Caco-2 (cell line): ENCODE data around the gene C4BPB. TPM values are rescaled to one million over a fixed set of nuclear protein-coding genes. Genes with fewer than 3 reads are reported as not detected.

ENCODE experiments used
- BruUV-seq: library from RNA; stranded (reverse); fragments of 400-500 nt; replicated peaks from 2 replicates; lab custom pipeline; 2021; lab: Mats Ljungman, UMichigan
- CTCF ChIA-PET: fragments of 300-600 bp; sonication (Branson Sonifier 250); formaldehyde crosslinking; loops from one replicate; lab custom pipeline; 2022; ENCODE audit warnings: antibody characterized with exemption; lab: Charles Lee
- POLR2A ChIA-PET: fragments of 300-600 bp; sonication (Branson Sonifier 250); formaldehyde crosslinking; loops from one replicate; lab custom pipeline; 2022; ENCODE audit warnings: antibody characterized with exemption; lab: Charles Lee
- DNase-seq, 2 experiments: peaks; one replicate each; pipeline versions ENCODE4 v3.0.0 to v3.0.0-alpha.2; 2020 to 2022
- H3K27me3 ChIP-seq: replicated peaks from 2 replicates; pipeline ENCODE4 v1.6.0; 2011; ENCODE audit warnings: low read length; ENCODE audit not compliant: control insufficient read depth, insufficient read depth
- H3K36me3 ChIP-seq: 2 replicates; pipeline ENCODE4 v1.5.1; 2011; ENCODE audit warnings: low read length; ENCODE audit not compliant: control insufficient read depth, insufficient read depth
- H3K4me1 ChIP-seq: fragments of 250-450 bp; sonication (Bioruptor Pico); 2 replicates; pipeline ENCODE4 v1.5.1; 2020; ENCODE audit warnings: mild to moderate bottlenecking
- H3K4me3 ChIP-seq: 2 replicates; pipeline ENCODE4 v1.5.1; 2011; ENCODE audit warnings: low read depth, mild to moderate bottlenecking, control low read depth, low read length
- H3K9me3 ChIP-seq: fragments of 250-450 bp; sonication (Bioruptor Pico); 2 replicates; pipeline ENCODE4 v1.5.1; 2020; ENCODE audit warnings: mild to moderate bottlenecking, moderate library complexity
- H3K27ac Mint-ChIP-seq: one replicate; pipeline ENCODE4 v1.8.0; 2022; ENCODE audit warnings: mixed read lengths; ENCODE audit not compliant: unreplicated experiment
- H3K27me3 Mint-ChIP-seq: one replicate; pipeline ENCODE4 v1.8.0; 2022; ENCODE audit warnings: mixed read lengths; ENCODE audit not compliant: insufficient read depth, unreplicated experiment
- H3K36me3 Mint-ChIP-seq: one replicate; pipeline ENCODE4 v1.8.0; 2022; ENCODE audit warnings: mild to moderate bottlenecking, mixed read lengths; ENCODE audit not compliant: insufficient read depth, unreplicated experiment
- H3K4me1 Mint-ChIP-seq: one replicate; pipeline ENCODE4 v1.8.0; 2022; ENCODE audit warnings: low read depth, mixed read lengths; ENCODE audit not compliant: unreplicated experiment
- H3K4me3 Mint-ChIP-seq: one replicate; pipeline ENCODE4 v1.8.0; 2022; ENCODE audit warnings: mild to moderate bottlenecking, moderate library complexity, mixed read lengths; ENCODE audit not compliant: unreplicated experiment
- H3K9me3 Mint-ChIP-seq: one replicate; pipeline ENCODE4 v1.8.0; 2022; ENCODE audit warnings: mixed read lengths; ENCODE audit not compliant: unreplicated experiment
- intact Hi-C: fragments of 100-400 bp; cut with micrococcal nuclease; formaldehyde crosslinking; loops from one replicate; pipeline ENCODE4 v1.10.0; 2022; ENCODE audit not compliant: unreplicated experiment
- total RNA-seq: library from RNA; stranded (reverse); gene quantifications from 2 replicates; pipeline ENCODE4 v1.2.3, GENCODE V29; 2022
- TF ChIP-seq, protein P1 (sequence below), 2 experiments: fragments of 200-600 bp in 1 of 2; IDR thresholded peaks; 1 replicate in 1 of 2; 2 replicates in 1 of 2; pipeline versions ENCODE4 v1.5.1 to v1.8.0; 2011 to 2022; ENCODE audit warnings: antibody characterized with exemption in 1 of 2, control low read depth in 1 of 2, inconsistent platforms in 1 of 2, low read depth in 1 of 2, low read length in 1 of 2, mild to moderate bottlenecking in 1 of 2, moderate library complexity in 1 of 2; ENCODE audit not compliant: insufficient read depth in 1 of 2, severe bottlenecking in 1 of 2, unreplicated experiment in 1 of 2

Gene C4BPB
- total RNA-seq, 1 experiment from 2014 or later = 99.8 TPM

- no peaks in the 10 kb centered on the region for H3K9me3 ChIP-seq
- no TSS peak for BruUV-seq
- H3K36me3 Mint-ChIP-seq = peaks cover 46% of the 10 kb centered on the region
- H3K4me1 ChIP-seq = peaks cover 40% of the 10 kb centered on the region
- no peak overlapping the region for H3K4me3 Mint-ChIP-seq
- H3K4me1 Mint-ChIP-seq = peaks cover 7% of the 10 kb centered on the region
- CTCF ChIA-PET = no interaction called here
- intact Hi-C loops = no loop called here
- no peaks in the 10 kb centered on the region for H3K9me3 Mint-ChIP-seq
- DNase-seq = no peak
- POLR2A ChIA-PET = interaction anchor here (2.6 kb wide), 1 partner anchor 15 kb away, joined by 10 read pairs; the partner anchor contains the start of gene C1orf116
- no peak overlapping the region for H3K27ac Mint-ChIP-seq
- H3K4me3 ChIP-seq = no peak overlapping the region
- H3K27me3 Mint-ChIP-seq = no peaks in the 10 kb centered on the region
- no peaks in the 10 kb centered on the region for H3K27me3 ChIP-seq
- TF ChIP-seq, protein P1, sequence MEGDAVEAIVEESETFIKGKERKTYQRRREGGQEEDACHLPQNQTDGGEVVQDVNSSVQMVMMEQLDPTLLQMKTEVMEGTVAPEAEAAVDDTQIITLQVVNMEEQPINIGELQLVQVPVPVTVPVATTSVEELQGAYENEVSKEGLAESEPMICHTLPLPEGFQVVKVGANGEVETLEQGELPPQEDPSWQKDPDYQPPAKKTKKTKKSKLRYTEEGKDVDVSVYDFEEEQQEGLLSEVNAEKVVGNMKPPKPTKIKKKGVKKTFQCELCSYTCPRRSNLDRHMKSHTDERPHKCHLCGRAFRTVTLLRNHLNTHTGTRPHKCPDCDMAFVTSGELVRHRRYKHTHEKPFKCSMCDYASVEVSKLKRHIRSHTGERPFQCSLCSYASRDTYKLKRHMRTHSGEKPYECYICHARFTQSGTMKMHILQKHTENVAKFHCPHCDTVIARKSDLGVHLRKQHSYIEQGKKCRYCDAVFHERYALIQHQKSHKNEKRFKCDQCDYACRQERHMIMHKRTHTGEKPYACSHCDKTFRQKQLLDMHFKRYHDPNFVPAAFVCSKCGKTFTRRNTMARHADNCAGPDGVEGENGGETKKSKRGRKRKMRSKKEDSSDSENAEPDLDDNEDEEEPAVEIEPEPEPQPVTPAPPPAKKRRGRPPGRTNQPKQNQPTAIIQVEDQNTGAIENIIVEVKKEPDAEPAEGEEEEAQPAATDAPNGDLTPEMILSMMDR (IDR thresholded peaks at IDR 0.05; ENCODE audit: insufficient read depth in 1 of 2, low read depth in 1 of 2, low read length in 1 of 2, severe bottlenecking in 1 of 2, unreplicated experiment in 1 of 2) = no peak
- 0 out of 2 replicates have a peak, but pooled peaks cover 1% of the 10 kb centered on the region for H3K36me3 ChIP-seq
Measured at GRCh38 chr1:207047505-207047904, 41.2 kb upstream of the C4BPB start.

DNA sequence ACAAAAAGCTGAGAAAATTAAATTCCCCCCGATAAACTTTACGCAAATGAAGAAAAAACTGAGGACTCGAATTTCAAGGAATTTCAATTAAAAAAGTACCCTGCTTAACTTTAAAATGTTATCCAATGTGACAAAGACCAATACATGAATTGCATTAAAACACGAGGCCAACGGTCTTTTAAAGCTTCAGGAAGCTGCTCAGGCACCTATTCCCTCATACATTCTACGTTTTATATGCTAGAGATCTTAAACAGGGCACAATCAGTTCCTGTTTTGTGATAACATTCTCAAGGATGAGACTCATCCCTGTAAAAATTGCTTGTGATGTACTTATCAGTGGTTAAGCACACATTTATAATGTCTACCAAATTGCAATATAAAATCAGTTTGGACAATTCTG lies 40.6 kb upstream of the C4BPB start:
- Mint-ChIP-seq H3K27me3 (no peaks in the 10 kb centered on the region), H3K36me3 (peaks cover 50% of the 10 kb centered on the region), H3K4me3 (no peak overlapping the region), H3K9me3 (no peaks in the 10 kb centered on the region), H3K4me1 (peaks cover 7% of the 10 kb centered on the region), H3K27ac (no peak overlapping the region)
- no peak overlapping the region for H3K4me3 ChIP-seq
- BruUV-seq = no TSS peak
- 0 out of 2 replicates have a peak, but pooled peaks cover 1% of the 10 kb centered on the region for H3K36me3 ChIP-seq
- no peaks in the 10 kb centered on the region for H3K27me3 ChIP-seq
- H3K9me3 ChIP-seq = no peaks in the 10 kb centered on the region
- ChIA-PET CTCF (no interaction called here), POLR2A (no interaction called here)
- TF ChIP-seq, protein P1 (IDR thresholded peaks at IDR 0.05; ENCODE audit: insufficient read depth in 1 of 2, low read depth in 1 of 2, low read length in 1 of 2, severe bottlenecking in 1 of 2, unreplicated experiment in 1 of 2) = no peak
- intact Hi-C loops = no loop called here
- DNase-seq = no peak
- peaks cover 40% of the 10 kb centered on the region for H3K4me1 ChIP-seq

- H3K4me1 ChIP-seq = peaks cover 34% of the 10 kb centered on the region
- H3K27ac Mint-ChIP-seq = no peak overlapping the region
- intact Hi-C loops = no loop called here
Measured at GRCh38 chr1:207049054-207049453, 39.6 kb upstream of the C4BPB start.

More at GRCh38 chr1:207049054-207049453, 39.6 kb upstream of the C4BPB start:
- Mint-ChIP-seq H3K36me3 (peaks cover 51% of the 10 kb centered on the region), H3K27me3 (no peaks in the 10 kb centered on the region), H3K4me1 (peaks cover 7% of the 10 kb centered on the region), H3K9me3 (no peaks in the 10 kb centered on the region), H3K4me3 (peak overlapping the region; percentile 94)
- no peak for DNase-seq
- H3K27me3 ChIP-seq = no peaks in the 10 kb centered on the region
- H3K9me3 ChIP-seq = no peaks in the 10 kb centered on the region
- 0 out of 2 replicates have a peak, but pooled peaks cover 1% of the 10 kb centered on the region for H3K36me3 ChIP-seq
- ChIA-PET CTCF (interaction anchor here (1.7 kb wide), 1 partner anchor 17 kb away, joined by 12 read pairs; the partner anchor contains the start of gene C1orf116), POLR2A (no interaction called here)
- H3K4me3 ChIP-seq = no peak overlapping the region
- TSS peak; percentile 14 for BruUV-seq
- TF ChIP-seq, protein P1 (IDR thresholded peaks at IDR 0.05; ENCODE audit: insufficient read depth in 1 of 2, low read depth in 1 of 2, low read length in 1 of 2, severe bottlenecking in 1 of 2, unreplicated experiment in 1 of 2) = no peak
